Transverse colon (tissue), 4 donors: ENCODE results near the gene DNAH2.

ENCODE experiments used
- POLR2A ChIP-seq: fragments of 450-650 bp; IDR thresholded peaks from one replicate; pipeline ENCODE4 v1.6.1; 2016; ENCODE audit warnings: antibody characterized with exemption, mild to moderate bottlenecking, moderate library complexity
- POLR2AphosphoS5 ChIP-seq, 3 donors: sonication (generic); formaldehyde crosslinking; IDR thresholded peaks; one replicate each; pipeline ENCODE4 v1.6.1; 2016; ENCODE audit warnings: antibody characterized with exemption in 3 of 3
- TF ChIP-seq, protein P1 (sequence below), 5 experiments: fragments of 200-600 bp in 3 of 5; fragments of 450-650 bp in 2 of 5; sonication (generic) in 3 of 5; IDR thresholded peaks; 1 replicate in 2 of 5; 2 replicates in 3 of 5; pipeline ENCODE4 v1.5.1; 2016 to 2017; ENCODE audit warnings: antibody characterized with exemption in 5 of 5, inconsistent platforms in 3 of 5, mild to moderate bottlenecking in 2 of 5, moderate library complexity in 1 of 5

GRCh38 chr17:7715936-7716886, 1.3 kb upstream of the DNAH2 start:
- TF ChIP-seq, protein P1, sequence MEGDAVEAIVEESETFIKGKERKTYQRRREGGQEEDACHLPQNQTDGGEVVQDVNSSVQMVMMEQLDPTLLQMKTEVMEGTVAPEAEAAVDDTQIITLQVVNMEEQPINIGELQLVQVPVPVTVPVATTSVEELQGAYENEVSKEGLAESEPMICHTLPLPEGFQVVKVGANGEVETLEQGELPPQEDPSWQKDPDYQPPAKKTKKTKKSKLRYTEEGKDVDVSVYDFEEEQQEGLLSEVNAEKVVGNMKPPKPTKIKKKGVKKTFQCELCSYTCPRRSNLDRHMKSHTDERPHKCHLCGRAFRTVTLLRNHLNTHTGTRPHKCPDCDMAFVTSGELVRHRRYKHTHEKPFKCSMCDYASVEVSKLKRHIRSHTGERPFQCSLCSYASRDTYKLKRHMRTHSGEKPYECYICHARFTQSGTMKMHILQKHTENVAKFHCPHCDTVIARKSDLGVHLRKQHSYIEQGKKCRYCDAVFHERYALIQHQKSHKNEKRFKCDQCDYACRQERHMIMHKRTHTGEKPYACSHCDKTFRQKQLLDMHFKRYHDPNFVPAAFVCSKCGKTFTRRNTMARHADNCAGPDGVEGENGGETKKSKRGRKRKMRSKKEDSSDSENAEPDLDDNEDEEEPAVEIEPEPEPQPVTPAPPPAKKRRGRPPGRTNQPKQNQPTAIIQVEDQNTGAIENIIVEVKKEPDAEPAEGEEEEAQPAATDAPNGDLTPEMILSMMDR (IDR thresholded peaks at IDR 0.05): no peak
- TF ChIP-seq POLR2AphosphoS5 (IDR thresholded peaks at IDR 0.05) (no peak), POLR2A (no peak)
